NCI-H1092 (cell line): Measurements from ENCODE around the gene PRKAG2.
"Not testable (repeated sequence)": the region's sequence is repeated elsewhere in the genome, so short reads cannot be mapped to it uniquely, and the experiment has no call there.

Experiments used
- DNase-seq: peaks from one replicate; lab custom pipeline; 2025; lab: John Stamatoyannopoulos, UW

Gene PRKAG2

DNA sequence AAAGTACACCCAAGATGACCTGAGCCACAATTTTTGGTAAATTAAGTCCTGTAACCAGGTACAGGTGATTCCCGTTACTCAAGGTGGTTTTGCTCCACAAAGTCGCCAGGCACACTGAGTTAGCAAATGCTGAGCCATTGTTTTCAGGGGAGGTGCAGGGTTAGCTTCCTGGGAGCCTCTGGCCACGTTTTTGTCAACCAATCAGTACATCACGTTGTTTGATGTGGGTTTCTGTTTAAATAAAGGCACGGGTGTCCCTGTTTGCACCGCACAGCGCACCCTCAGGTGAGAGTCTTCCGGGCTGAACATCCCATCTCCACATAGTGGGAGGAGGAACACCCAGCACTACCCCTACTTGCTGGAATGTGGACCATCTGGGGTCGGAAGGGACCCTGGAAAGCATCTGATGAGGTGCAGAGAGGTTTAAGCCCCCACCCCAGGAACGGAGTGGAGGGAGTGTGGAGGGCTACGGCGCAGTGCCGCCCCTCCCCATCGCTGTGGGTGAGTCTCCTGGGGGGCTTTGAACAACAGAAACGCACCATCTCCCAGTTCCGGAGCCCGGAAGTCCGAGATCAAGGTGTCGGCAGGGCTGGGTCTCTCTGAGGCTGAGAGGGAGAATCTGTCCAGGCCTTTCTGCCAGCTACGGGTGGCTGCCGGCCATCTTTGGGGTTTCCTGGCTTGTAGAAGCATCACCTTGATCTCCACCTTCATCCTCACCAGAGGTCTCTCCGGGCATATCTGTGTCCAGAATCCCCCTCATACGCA lies 42.5 kb downstream of the PRKAG2 start:
- DNase-seq: no peak

DNA sequence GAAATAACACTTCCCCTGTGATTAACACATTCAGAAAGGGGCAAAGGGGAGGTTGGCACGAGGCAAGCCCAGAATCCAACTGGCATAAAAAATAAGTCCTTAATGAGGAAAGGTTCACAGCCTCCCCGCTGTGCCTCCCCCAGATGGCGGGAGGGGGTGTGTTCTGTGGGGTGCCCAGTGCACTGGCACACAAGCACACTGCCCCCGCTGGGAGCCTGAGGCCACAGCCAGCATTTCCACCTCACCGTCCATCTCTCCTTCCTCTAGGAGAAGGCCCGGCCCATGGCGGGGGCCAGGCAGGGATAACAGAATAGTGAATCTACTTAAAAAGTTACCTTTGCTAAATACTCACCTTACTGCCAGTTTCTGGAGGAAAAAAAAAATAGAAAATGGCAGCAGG lies 43.2 kb downstream of the PRKAG2 start:
- DNase-seq: no peak

DNA sequence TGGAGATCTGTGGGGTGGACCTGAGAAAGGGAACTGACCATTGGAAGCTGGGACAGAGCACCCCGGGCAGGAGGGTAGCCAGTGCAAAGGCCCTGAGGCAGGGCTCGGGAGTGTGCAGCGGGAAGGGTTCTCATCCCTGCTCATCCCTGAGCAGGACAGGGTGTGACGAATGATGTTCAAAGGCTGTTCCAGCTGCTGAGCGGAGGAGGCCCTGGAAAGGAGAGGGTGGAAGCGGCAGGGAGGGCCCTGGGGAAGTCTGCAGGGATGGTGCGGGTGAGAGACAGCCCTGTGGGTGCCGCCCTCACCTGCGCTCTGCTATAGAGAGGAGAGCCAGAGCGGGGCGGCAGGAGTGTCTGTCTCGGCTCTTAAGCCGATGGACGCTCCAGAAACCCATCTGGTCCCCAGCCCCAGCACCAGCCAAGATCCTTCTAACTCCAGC lies 43.7 kb downstream of the PRKAG2 start:
- DNase-seq: no peak

DNA sequence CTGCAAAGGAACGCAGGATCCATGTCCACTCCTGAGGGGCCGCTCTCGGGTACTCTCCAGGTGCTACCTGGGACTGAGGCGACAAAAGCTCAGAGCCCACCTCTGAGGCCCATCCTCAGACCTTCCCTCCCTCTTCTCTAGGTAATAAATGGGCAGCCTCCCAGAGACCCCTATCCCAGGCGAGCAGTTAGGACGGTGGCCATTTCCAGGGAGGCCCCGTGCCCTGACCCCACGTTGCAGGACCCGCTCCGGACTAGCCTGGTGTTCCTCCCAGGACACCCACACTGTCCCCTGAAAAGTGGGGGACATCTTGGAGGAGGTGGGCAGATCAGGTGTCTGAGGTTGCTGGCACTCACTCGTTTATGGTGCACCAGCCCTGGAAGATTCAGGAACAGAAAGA lies 44.3 kb downstream of the PRKAG2 start:
- DNase-seq: no peak

DNA sequence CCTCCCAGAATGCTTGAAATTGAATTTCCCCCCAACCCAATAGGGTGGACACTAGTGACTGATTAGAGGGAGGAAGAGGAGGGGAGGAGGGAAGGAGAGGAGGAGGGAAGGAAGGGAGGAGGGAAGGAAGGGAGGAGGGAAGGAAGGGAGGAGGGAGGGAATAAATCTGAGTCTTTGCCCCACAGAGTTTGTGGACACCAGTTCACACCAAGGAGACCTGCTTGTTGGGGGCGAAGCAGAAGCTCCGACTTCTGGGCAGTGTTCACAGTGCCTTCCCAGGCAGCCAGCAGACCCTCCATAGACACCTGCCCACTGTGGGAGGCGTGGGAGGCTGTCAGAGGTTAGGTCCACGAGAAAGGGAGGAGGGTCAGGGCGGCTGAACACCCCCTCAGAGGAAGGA lies 44.8 kb downstream of the PRKAG2 start:
- no peak for DNase-seq

DNA sequence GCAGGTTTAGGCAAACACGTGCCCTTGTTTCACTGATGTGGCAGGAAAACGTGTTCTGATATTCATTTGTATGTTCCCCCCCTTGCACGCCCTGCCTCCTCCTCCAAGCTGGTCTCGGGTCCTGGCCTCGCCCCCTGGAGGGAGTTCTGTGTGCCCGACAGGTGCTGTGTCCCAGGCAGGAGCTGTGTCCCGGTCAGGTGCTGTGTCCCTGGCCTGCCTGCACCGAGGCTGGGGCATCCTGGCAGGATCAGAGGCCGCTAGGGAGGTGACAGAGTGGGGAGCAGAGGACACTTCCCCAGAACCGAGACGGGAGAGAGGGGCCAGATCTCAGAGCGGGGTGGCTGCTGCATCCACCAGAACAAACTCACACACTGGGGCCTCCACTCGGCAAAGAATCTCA lies 45.3 kb downstream of the PRKAG2 start:
- no peak for DNase-seq

DNA sequence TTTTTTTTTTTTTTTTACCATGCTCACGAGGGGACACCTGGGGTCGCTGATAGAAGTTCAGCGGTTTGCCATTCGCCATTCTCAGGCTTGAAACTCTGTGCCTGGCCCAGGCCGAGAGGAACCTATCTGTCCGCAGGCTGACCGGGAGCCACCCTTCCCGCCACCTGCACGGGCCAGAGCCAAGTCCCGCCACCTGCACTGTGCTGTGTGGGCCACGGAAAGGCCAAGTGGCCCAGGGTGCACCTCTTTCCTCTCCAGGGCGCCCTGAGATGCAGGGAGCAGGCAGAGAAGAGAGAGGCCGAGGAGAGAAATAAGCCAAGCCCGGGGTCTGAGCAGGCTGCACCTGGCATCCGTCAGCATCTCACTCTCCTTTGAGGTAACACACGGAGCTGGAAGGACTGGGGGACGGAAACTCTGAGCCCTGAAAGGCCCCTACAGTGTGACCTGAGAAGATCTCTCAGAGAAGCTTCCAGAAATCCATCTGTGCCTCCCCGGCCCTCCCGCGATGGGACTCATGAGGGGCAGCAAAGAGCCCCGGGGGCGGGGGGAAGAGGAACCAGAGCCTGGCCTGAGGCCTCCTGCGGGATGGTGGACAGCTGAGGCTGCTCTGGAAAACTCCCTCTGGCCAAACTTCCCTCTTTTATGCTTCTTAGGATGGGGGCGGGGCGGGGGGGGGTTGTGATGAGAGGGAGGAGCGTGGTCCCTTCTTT lies 46.6 kb downstream of the PRKAG2 start:
- no peak for DNase-seq

DNA sequence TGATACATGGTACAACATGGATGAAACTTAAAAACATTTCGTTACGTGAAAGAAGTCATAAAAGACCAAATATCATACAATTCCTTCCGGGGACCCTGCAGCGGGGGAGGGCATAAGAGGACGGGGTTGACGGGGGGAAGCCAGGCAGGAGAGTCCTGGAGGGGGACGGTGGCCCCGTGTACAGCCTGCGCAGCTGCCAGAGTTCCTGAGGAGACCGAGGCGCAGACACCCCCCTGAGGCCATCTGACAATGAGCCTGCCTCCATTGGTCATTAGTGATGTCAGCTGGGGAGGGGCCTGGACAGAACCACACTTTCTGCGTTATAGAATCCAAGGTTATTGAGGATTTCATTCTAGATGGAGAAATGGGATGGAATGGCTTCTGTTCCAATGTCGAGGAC lies 47.2 kb downstream of the PRKAG2 start:
- no peak for DNase-seq

DNA sequence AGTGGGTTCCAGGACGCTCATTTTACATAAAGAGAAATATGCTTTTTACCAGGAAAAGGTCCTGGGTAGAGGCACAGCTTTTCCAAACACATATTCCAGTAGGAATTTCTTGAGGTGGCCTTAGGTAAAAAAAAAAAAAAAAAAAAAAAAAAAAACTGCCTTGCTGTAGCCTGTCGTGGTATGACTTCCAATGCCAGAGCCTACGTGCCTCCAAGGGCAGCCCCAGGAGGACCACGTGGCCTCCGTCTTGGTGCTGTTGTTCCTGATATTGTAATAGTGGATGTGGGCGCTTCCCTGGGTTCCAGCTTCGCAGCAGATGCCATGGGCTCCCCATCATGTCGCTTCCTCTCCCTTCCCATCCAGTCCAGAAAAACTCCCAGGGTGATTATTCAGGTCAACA lies 49.3 kb downstream of the PRKAG2 start:
- peak; percentile 74 for DNase-seq

DNA sequence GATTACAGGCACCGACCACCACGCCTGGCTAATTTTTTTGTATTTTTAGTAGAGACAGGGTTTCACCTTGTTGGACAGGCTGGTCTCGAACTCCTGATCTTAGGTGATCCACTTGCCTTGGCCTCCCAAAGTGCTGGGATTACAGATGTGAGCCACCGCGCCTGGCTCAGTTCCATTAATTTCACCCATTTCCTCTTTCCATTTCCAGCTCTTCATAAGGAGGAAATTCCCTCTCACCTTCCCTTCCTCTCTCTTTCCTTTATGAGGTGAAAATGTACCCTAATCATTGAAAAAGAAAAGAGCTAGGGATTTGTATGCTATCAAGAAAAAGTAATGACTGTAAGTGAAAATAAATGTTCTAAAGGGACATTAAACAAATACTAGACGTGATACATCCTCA lies 50.6 kb downstream of the PRKAG2 start:
- DNase-seq: not testable (repeated sequence)

DNA sequence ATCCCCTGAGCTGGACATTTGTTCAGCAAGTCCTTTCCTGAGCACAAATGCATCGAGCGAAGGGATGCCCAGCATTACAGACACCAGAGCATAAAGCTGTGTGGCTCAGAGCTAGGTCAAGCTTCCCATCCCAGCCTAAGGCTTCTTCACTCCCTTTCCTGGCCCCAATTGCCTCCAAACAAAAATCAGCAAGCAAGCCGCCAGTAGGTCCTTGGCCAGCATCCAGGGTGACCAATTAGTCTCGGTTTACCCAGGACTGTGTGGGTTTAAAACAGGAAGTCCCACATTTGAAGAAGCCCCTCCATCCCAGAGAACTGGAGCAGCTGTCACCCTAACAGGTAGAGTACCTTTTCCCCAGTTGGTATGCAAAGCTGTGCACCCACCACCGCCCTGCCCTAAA lies 51.2 kb downstream of the PRKAG2 start:
- peak; percentile 75 for DNase-seq

DNA sequence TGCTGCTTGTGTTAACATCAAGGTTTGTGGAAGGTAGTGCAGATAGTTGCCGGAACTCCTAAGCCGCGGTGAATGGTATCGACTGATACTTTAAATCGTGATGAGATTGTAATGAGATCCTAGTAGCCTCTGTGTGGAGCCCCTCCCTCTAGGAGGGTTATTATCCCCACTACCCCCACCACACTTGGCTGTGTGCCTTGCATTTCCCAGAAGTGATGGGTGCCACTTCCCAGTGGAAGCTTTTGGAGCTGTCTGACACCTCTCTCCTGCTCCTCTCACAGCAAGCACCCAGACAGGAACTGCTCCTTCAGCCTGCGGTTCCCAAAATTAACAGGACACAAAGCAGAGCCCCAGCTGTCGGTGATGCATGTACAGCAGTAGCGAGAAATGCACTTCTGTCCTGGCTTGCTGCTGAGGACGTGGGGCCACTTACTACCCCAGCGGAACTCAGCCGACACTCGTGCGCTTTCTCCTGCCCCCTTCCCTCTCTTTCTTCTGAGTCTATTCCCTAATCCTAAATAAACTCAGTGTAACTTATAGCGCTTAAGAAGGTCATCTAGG lies 52.5 kb downstream of the PRKAG2 start:
- DNase-seq: no peak

DNA sequence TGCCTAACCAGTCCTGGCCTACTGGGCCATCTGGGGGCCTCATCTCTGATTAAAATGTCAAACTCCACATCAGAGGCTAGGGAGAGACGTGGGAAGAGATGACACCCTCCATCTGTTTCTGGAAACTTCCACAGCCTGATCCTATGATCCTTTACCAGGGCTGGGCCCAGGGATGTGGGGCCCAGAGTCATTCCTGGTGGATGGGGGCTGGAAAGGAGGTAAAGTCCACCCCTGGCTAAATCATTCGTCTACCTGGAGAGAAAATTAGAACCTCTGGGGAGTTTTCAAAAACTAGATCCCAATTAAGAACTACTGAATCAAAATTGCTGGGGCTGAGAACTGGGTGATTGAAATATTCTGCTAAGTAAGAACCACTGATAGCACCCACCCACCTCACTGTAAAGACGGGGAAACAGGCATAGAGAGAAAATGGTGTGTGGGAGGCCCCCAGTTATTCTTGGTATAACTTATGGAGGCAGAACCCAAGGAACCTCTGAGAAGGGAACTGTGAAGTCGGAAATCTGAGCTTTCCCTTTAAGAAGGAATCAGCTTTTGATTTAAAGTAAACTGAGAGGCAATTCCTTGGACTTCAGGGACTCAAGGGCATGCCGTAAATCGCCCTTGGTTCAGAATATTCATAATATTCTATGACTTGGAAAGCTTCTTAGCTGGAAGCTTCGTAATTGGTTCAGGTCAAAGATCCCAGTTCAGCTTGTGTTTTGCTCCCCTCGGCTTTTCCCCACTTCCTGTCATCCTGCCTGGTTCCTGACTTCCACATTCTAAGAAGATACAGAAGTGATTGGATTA lies 53.1 kb downstream of the PRKAG2 start:
- DNase-seq: no peak

DNA sequence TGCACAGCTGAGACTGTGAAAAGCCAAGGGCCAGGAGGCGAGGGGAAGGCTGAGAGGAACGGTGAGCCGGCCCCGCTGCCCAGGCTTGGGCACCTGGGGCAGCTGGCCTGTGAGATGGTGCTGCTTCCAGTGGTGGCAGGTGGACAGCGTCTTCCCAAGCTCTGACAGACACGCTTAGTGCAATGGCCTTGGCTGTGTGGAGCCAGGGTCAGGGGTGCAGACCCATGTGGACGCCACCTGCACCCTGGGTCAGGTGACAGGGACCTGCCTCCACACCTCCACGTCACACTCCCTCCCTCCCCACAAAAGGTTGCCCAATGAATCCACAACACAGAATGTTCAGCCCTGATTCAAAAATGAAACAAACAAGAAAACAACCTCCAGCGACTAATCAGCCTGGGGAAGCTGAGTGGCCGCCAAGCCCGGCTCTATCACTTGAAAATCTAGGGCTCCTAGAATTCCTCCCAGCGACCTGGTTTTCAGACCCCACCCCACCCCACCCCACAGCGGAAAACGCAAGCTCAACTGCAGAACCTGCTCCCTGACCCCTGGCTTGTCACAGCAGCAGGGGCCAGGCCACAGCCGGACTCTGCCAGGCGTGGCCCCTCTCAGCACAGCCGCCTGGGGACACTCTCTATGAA lies 54.3 kb downstream of the PRKAG2 start:
- no peak for DNase-seq

DNA sequence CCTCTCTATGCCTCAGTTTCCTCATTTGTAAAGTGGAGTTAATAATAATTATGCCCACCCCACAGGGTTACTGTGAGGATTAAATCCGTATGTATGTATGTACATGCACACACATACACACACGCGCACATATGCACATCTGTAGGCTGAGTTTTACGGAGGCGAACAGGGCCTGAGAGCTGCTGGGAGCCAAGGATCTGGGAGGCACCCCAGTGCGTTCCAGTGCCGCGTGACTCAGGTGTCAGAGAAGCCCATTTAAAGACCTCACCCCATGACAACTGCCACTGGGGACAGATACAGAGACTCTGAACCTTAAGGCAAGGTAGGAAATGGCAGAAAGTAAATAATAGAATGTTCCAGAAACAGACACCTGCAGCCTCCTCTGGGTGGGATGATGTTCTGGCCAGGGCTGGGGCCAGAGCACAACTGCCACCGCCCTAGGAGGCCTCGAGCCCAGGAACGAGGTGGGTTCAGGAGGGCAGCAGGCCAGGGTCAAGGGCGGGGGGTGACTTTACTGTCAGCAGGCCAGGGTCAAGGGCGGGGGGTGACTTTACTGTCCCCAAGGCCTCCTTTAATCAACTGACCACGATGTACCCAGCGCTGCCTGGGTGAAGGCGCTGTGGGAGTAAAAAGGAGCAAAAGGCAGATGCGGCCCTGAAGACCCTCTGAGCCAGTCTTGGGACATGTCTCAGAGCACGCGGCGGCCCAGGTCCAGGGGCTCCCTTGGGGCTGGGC lies 54.9 kb downstream of the PRKAG2 start:
- DNase-seq: no peak

DNA sequence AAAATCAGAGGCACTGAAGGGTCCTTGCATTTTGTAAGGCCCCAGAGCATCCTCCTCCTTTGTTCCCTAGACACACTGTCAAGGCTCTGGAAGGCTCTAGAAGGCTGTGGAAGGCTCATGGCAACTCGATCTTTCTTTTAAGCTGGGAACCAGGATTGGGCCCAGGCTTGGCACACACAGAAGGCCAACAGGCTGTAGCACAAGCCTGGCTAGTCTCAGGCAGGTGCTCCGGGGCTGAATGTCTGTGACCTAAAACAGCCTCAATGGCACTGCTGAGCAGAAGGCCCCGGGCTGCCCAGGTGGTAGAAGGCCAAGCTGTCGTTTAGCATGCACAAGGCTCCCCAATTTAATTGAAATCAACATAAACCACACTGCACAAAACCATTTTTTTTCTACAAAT lies 55.7 kb downstream of the PRKAG2 start:
- DNase-seq: no peak

DNA sequence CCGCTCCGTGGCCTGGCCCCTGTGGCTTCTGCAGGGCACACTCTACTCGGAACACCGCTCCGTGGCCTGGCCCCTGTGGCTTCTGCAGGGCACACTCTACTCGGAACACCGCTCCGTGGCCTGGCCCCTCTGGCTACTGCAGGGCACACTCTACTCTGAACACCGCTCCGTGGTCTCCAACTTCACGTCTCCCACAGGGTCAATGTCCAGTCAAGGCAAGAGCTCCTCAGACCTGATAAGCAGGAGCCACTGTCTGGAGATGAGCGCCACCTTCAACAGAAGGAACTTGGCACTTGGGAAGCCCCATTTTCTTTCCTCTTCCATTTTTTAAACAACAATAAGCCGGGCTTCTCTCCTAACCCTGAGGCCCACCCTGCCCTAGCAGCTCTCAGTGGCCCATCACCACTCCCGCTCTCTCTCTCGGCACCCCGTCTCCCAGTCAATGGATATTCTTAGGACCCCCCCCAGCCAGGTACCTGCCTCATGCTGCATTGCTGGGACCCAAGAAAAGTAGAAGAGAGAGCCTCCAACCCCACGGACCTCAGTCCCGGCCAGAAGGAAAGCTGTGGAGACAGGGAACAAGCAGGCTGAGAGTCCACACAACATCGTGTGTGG lies 56.3 kb downstream of the PRKAG2 start:
- DNase-seq: no peak

DNA sequence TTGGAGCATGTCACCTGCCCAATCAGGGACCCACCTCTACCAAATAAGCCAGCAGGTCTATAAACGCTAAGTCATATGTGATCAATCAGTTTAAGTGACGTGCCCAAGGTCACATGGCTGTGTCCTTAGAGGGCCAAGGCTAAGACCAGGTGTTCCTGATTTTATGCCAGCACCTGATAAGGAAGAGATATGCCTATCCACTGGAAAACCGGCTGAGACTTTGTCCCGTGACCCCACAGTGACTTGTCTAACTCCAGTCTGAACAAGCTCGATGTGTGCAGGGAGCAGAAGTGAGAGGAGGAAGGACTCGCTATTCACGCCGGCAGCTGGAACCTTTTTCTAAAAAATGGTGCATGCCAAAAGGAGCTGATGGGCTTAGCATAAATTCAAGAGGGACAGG lies 57.0 kb downstream of the PRKAG2 start:
- DNase-seq: no peak

DNA sequence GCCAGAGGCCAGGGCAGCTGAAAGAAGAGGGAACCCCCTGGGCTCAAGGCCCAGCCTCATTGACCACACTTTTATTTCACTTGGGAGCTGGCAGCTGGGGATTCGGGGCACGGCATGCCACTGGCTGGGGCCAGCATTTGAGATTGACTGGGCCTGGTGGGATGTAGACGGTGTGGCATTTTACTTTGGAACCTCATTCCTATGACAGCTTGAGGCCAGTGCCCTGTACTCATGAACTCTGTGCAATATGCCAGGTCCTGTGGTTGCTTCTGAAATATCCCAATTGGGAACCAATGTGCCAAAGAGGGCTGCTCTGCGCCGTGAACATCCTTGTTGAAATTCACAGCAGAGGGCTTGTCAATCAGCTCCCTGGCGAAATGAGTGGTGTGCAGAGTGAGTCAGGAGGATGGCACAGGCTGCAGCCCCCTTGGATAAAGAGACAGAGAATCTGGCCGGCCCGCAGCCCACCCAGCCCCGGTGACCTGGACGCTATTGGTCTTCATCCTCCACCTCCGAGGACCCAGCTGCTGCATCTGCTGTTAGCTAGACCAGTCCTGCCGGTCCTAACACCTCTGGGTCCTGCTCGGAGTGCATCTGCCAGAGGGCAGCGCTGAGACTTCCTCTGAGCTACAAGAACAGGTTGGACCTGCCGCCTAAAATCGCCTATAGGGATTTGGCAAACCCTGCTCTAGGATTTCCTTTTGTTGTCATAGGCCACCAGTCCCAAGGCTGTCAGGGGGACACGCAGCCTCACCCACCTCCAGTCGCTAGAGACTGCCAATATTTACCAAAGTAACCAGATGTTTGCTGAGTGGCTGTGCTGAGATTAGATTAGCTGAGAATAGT lies 58.0 kb downstream of the PRKAG2 start:
- DNase-seq: peak; percentile 42
